Non-pigmented ciliary epithelial cell (primary cell): ENCODE measurements around the gene TNRC18.

Source experiments
- DNase-seq: peaks from one replicate; pipeline ENCODE4 v3.0.0-alpha.2; 2010; ENCODE audit warnings: low read depth

TNRC18 gene

GRCh38 chr7:5403442-5403841 is 20.2 kb downstream of the TNRC18 start:
- no peak for DNase-seq

DNA sequence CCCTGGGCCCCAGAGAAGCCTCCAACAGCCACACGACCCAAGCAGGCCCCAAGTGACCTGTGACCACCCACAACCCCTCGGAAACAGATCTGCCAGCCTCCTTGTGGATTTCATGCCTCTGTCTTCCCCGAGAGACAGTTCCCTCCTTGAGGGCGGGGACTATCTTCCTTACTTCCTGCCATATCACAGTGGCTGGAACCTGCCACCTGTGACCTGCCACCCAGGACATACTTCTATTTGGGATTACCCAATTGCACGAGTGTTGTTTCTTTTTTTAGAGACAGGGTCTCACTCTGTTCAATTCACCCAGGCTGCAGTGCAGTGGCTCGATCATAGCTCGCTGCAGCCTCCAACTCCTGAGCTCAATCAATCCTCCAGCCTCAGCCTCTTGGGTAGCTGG is 25.9 kb downstream of the TNRC18 start:
- DNase-seq: no peak

DNA sequence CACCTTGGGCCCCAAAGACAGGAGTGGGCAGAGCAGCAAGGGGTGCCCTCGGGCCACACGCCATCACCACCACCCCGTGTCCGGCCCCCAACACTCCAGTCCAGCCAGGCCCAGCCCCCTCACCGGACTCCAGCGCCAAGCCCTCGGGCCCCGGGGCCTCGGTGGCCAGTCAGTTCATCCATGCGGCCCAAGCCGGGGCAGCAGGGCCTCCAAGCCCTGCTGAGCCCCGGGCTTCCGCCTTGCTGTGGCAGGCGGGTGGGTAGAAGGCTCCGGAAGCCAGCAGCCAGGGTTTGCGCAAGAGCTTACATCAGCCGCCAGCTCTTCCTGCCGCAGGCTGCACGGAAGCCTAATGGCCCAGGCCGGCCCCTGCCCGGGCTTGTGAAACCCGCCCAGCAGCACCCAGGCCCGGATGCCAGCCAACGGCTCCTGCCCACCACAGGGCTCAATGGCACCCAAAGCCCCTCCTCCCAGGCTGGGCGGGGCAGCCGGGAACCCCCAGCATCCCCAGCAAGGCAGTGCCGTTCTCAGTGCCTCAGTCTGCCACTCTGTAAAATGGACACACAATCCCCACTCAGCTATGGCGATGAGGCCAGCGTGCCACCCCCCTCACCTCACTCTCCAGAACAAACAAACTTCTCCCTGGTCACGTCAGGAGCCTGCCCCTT is 26.5 kb downstream of the TNRC18 start:
- DNase-seq: no peak

GRCh38 chr7:5396542-5396941 is 27.1 kb downstream of the TNRC18 start:
- no peak for DNase-seq

GRCh38 chr7:5395246-5395645 is 28.4 kb downstream of the TNRC18 start:
- no peak for DNase-seq

- DNase-seq: no peak
These were observed 29.1 kb downstream of the TNRC18 start for GRCh38 chr7:5394264-5395105.

DNA sequence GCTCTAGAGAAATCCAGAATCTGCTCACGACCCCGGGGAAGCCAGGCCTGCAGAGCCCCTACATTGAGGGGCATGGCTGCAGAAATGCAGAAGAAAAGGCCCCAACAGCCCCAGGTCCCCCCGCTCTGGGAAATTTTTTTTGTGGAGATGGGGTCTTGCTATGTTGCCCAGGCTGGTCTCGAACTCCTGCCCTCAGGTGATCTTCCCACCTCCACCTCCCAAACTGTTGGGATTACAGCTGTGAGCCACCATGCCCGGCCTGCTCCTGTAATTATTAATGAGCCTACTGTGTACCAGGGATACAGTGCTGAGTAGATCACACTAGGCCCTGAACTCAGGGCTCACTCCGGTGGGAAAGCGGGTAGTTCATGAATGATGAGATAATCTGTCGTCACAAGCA is 29.9 kb downstream of the TNRC18 start:
- no peak for DNase-seq

- no peak for DNase-seq
These were observed 30.3 kb downstream of the TNRC18 start for GRCh38 chr7:5393328-5393727.

- DNase-seq: no peak
These were observed 32.7 kb downstream of the TNRC18 start for GRCh38 chr7:5390918-5391317.

DNA sequence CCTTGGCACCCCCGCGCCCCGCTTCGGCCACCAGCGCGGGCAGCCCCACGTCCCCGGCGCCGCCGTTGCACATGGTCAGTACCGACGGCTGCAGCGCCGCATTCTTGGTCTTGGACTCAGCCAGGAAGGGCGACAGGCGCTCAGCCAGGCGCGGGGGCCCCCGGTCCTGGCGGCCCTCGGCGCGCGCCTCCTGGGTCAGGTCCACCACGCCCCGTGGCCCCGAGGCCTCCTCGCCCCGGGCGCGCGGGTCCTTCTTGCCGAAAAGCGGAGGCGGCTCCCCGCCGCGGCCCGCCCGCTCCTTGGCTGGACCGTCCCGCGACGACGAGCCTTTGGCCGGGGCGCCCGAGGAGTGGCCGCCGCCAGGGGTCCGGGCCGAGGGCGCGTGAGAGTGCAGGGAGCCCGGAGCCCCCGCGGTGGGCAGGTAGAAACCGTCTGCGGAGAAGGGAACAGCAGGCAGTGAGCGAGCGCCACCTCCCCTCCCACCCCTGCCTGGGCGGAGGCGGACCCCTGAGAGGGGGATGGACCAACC is 34.7 kb downstream of the TNRC18 start:
- DNase-seq: no peak

DNA sequence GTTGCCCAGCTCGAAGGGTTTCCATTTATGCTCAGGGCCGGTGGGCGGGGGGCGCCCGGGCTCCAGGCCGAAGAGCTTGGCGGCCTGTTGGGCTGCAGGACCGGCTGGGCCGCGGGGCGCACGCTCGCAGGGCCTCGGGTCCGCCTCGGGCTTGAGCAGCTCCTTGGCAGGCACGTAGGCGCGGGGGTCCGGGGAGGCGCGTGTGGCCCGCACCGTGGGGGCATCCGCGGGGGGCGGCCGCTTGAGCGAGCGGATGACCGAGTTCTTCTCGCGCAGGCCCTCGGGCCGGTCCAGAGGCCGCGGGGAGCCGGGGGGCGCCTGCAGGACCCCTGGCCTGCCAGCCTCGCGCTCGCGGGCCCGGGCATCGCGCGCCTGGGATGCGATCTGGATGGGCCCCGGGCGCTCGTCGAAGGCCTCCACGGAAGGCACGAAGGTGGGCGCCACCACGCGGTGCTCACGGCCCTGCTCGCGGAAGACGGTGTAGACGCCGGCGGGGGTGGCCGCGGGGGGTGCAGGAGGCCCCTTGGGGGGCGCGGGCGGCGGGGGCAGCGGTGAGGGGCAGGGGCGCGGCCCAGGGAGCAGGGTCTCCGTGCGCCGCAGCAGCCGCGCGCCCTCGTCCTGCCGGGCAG is 35.2 kb downstream of the TNRC18 start:
- DNase-seq: no peak

DNA sequence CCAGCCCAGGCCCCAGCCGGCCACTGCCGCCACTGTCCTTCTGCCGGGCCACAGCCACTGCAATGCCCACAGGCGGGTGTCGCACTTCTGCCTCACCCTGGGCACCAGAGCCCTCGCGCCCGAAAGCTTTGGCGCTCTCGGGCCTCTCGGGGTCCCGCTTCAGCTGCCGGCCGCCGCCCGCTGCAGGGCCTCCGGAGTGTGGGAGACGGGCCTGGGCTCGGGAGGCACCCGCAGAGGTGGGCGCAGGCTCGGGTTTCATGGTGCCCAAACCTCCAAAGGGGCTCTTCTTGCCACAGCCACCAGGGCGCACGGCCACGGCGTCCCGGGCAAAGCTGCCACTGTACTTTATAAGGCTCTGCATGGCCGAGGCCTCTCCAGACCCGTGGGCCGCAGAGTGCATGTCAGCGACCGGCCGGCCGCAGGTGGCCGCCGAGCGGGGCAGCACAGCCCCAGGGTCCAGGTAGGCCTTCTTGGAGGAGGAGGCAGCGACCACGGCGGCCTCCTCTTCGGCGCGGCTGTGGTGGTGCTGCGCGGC is 35.9 kb downstream of the TNRC18 start:
- no peak for DNase-seq

- DNase-seq: no peak
These were observed 39.0 kb downstream of the TNRC18 start for GRCh38 chr7:5384618-5385017.

DNA sequence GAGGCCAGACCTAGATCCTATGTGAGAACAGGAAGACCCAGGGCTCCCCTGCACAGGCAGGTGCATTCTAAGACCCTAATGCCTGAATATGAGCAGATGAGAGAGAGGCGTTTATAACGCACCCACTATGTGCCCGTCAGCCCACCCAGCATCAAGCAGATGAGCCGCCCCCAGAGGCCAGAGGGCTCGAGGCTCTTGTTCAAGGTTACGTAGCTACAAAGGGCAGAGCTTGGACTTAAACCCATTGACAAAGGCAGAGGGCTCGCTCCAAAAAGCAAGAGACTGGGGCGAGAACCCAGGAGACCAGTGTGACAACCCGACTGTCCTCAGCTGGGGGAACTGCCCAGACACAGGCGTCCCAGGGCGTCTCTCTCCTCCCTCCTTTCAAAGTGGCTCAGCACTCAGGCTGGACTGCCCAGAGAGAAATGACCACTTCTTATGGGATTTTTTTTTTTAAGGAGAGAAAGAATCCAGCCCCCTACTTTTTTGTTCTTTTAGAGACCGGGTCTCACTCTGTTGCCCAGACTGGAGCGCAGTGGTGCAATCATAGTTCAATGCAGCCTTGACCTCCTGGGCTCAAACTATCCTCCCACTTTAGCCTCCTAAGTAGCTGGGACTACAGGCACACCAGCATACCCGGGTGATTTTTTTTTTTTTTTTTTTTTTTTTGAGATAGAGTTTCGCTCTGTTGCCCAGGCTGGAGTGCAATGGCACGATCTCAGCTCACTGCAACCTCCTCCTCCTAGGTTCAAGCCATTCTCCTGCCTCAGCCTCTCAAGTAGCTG is 40.1 kb downstream of the TNRC18 start:
- no peak for DNase-seq

GRCh38 chr7:5382281-5382892 is 41.2 kb downstream of the TNRC18 start:
- no peak for DNase-seq

DNA sequence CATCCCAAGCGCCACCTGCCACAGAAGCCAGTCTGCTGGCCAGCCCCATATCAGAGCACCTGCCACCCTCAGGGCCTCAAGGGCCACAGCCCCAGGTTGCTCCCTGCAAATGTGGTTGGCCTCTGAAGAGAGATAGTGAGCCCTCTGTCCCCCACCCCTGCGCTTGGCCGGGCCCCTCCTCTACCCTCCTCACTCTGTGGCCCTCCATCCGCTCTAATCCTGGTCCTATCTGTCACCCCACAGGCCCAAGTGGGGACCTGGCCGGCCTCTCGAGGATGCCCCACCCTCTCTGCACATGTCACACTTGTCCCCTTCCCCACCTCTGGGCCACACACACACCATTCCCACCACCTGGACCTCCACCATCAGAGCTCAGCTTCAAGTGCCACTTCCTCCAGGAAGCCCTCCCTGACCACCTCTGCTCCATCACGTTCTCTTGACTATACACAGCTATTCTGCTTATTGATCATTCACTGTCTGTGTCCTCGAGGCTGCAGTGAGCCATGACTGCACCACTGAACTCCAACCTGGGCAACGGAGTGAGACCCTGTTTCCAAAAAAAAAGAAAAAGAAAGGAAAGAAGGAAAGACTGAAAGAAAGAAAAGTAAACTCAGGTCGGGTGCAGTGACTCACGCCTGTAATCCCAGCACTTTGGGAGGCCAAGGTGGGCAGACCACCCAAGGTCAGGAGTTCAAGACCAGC is 42.4 kb downstream of the TNRC18 start:
- no peak for DNase-seq

DNA sequence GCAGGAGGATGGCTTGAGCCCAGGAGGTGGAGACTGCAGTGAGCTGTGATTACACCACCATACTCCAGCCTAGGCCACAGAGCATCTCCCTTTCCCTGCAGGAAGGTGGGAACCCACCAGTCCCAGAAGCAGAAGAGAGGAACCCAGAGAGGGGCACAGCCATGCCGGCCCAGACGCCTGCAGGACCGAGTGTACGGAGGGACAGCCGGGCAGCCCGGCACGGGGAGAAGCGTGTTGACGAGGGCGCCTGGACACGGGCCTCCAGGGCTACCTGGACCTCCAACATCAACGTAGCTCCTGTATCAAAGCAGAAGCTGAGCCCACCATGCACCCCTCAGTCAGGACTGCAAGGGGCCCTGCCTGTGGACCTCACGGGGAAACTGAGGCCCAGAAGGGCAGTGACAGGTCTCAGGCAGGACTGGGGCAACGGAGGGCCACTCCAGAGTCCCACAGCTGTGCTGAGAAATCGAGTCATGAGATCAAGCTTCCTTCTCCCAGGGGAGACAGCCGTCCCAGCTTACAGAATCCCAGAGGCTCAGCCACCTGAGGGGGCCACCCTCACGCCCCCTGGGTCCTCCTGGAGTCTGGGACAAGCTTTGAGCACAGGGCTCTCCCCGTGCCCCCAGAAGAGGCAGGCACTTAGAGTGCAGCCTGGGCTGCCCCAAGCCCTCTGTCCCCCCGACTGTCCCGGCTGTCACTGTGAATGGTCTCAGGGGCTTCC is 43.1 kb downstream of the TNRC18 start:
- no peak for DNase-seq

GRCh38 chr7:5379546-5379945 is 44.1 kb downstream of the TNRC18 start:
- no peak for DNase-seq

GRCh38 chr7:5377816-5378215 is 45.8 kb downstream of the TNRC18 start:
- DNase-seq: no peak

GRCh38 chr7:5377279-5377678 is 46.4 kb downstream of the TNRC18 start:
- DNase-seq: no peak
